Measurements from ENCODE around the gene PCBP1.

DNA sequence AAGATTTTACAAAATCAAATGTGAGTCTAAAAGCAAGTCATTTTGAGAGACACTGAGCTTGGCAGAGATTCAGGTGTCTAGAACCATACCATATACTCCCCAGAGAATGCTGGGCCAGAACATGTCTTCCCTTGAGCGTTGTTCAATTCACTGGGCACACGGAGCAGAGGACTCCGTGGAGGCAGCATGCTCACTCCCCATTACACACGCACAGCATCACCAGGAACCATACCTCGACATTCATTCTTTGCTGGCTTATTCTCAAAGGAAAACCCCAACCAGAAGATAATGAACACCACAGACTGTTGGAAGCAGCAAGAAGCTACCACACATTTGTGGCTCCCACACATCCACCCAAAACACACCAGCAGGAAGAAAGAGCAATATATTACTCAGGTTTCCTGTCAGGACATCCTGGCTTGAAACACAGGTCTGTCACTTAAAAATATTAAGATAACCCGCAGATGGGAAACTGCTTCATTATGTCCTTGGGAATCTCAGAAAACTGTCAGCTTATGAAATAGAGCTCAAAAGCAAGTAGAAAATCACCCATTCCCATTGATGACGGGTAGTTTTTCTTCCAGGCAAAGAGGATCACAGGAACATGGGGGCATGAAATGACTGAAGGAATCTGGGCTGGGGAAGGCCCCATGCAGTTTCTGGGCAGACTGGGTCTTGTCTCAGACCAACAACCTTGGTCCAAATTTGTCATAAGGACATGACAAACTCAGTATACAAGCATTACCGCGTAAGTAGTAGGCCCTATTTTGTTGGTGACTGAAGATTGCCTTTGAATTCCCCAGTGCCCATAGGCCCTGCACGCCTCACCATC lies 46.4 kb downstream of the PCBP1 start:
- TF ChIP-seq POLR2A (IDR thresholded peaks at IDR 0.05; ENCODE audit: low read length) (no peak), GATA1 (IDR thresholded peaks at IDR 0.05; ENCODE audit: low read depth, low read length) (no peak)

All from erythroblast (primary cell).